DND-41 (cell line): ENCODE results near the gene XRCC6.

Experiments used
- CTCF ChIP-seq: IDR thresholded peaks from 2 replicates; pipeline ENCODE4 v1.5.1; 2012; ENCODE audit warnings: borderline replicate concordance, low read length, moderate library complexity, mild to moderate bottlenecking; ENCODE audit not compliant: poor library complexity, severe bottlenecking; ENCODE audit errors: extremely low read depth
- EZH2 ChIP-seq: IDR thresholded peaks from 3 replicates; pipeline ENCODE4 v1.6.1; 2012; ENCODE audit warnings: borderline replicate concordance, low read depth, mild to moderate bottlenecking, moderate library complexity, low read length, inconsistent platforms; ENCODE audit not compliant: severe bottlenecking

DNA sequence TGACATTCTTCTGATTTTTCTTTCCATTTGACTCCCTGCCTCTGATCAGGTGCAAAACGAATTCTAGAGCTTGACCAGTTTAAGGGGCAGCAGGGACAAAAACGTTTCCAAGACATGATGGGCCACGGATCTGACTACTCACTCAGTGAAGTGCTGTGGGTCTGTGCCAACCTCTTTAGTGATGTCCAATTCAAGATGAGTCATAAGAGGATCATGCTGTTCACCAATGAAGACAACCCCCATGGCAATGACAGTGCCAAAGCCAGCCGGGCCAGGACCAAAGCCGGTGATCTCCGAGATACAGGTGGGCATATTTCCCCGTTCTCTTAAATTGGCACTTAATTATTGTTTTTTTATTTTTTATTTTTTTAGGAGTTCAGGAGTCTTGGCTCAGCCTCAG is 15.4 kb downstream of the XRCC6 start:
- TF ChIP-seq EZH2 (no peak), CTCF (no peak)
